Stimulated activated CD8-positive, alpha-beta memory T cell treated with anti-CD3 and anti-CD28 coated beads, Interleukin-15, amount 100 ng/mL, for 4 hours (primary cell): Measurements from ENCODE around the gene FGD6.
A peak's percentile ranks its signal among the peaks of the same experiment; 100 is the strongest.
"Not testable (repeated sequence)": the region's sequence is repeated elsewhere in the genome, so short reads cannot be mapped to it uniquely, and the experiment has no call there.

Experiments used
- DNase-seq, 2 donors: peaks; one replicate each; pipeline ENCODE4 v3.0.0-alpha.2; 2020; ENCODE audit warnings: low read depth in 2 of 2

FGD6 gene

GRCh38 chr12:95217377-95218149 lies at the start of gene FGD6, which contains the start of gene VEZT:
FGD6 (minus strand) TSS chr12:95217467; CDS start chr12:95217240, 227 bp downstream.
VEZT (plus strand) TSS chr12:95217807; CDS start chr12:95217851, 44 bp downstream.
- peak; percentile 96 to 98 for DNase-seq

- DNase-seq: no peak
Observed at GRCh38 chr12:95266254-95266653, 49.0 kb upstream of the FGD6 start.

- no peak for DNase-seq
Observed at GRCh38 chr12:95265765-95266164, 48.5 kb upstream of the FGD6 start.

GRCh38 chr12:95262808-95263207 lies 45.5 kb upstream of the FGD6 start:
- no peak for DNase-seq

- DNase-seq: no peak
Observed at GRCh38 chr12:95261109-95261508, 43.8 kb upstream of the FGD6 start.

GRCh38 chr12:95259368-95259767 lies 42.1 kb upstream of the FGD6 start:
- no peak for DNase-seq

- DNase-seq: no peak
Observed at GRCh38 chr12:95258803-95259202, 41.5 kb upstream of the FGD6 start.

- DNase-seq: no peak
Observed at GRCh38 chr12:95258151-95258550, 40.9 kb upstream of the FGD6 start.

- no peak for DNase-seq
Observed at GRCh38 chr12:95257541-95257940, 40.3 kb upstream of the FGD6 start.

GRCh38 chr12:95253386-95253785 lies 36.1 kb upstream of the FGD6 start:
- DNase-seq: no peak

- no peak for DNase-seq
Observed at GRCh38 chr12:95248604-95249360, 31.5 kb upstream of the FGD6 start.

GRCh38 chr12:95248095-95248494 lies 30.8 kb upstream of the FGD6 start:
- DNase-seq: no peak

- DNase-seq: no peak
Observed at GRCh38 chr12:95244350-95244749, 27.1 kb upstream of the FGD6 start.

- no peak for DNase-seq
Observed at GRCh38 chr12:95243497-95244183, 26.4 kb upstream of the FGD6 start.

- DNase-seq: no peak
Observed at GRCh38 chr12:95241761-95242506, 24.7 kb upstream of the FGD6 start.

- not testable (repeated sequence) for DNase-seq
Observed at GRCh38 chr12:95241138-95241537, 23.9 kb upstream of the FGD6 start.

GRCh38 chr12:95240556-95240955 lies 23.3 kb upstream of the FGD6 start:
- DNase-seq: no peak

GRCh38 chr12:95239835-95240234 lies 22.6 kb upstream of the FGD6 start:
- DNase-seq: not testable (repeated sequence)

GRCh38 chr12:95239216-95239615 lies 21.9 kb upstream of the FGD6 start:
- DNase-seq: no peak

- DNase-seq: no peak
Observed at GRCh38 chr12:95238150-95238549, 20.9 kb upstream of the FGD6 start.

- DNase-seq: no peak
Observed at GRCh38 chr12:95237315-95237714, 20.0 kb upstream of the FGD6 start.

GRCh38 chr12:95235621-95236020 lies 18.4 kb upstream of the FGD6 start:
- not testable (repeated sequence) for DNase-seq
